Activated T-cell treated with anti-CD3 and anti-CD28 coated beads for 48 hours (primary cell): ENCODE results near the gene CDC40.
"Not testable (repeated sequence)": the region's sequence is repeated elsewhere in the genome, so short reads cannot be mapped to it uniquely, and the experiment has no call there.

ENCODE experiments used
- DNase-seq: peaks from one replicate; pipeline ENCODE4 v3.0.0-alpha.2; 2020; ENCODE audit warnings: low read depth

CDC40 gene

GRCh38 chr6:110271732-110272022 lies 91.5 kb downstream of the CDC40 start:
- no peak for DNase-seq

- DNase-seq, result not testable (repeated sequence)
Measured at GRCh38 chr6:110272781-110273180, 92.6 kb downstream of the CDC40 start.

GRCh38 chr6:110277100-110277665 lies 97.0 kb downstream of the CDC40 start:
- no peak for DNase-seq
